B cell (primary cell): ENCODE measurements around the gene PLPP2.

Experiments used
- EZH2 ChIP-seq: IDR thresholded peaks from 2 replicates; pipeline ENCODE4 v1.6.1; 2012; ENCODE audit warnings: borderline replicate concordance, low read depth, mild to moderate bottlenecking, moderate library complexity, low read length; ENCODE audit not compliant: insufficient read depth, poor library complexity, severe bottlenecking
- TF ChIP-seq, protein P1 (sequence below): fragments of 200-600 bp; IDR thresholded peaks from one replicate; pipeline ENCODE4 v1.8.0; 2022; ENCODE audit warnings: antibody characterized with exemption, mild to moderate bottlenecking

DNA sequence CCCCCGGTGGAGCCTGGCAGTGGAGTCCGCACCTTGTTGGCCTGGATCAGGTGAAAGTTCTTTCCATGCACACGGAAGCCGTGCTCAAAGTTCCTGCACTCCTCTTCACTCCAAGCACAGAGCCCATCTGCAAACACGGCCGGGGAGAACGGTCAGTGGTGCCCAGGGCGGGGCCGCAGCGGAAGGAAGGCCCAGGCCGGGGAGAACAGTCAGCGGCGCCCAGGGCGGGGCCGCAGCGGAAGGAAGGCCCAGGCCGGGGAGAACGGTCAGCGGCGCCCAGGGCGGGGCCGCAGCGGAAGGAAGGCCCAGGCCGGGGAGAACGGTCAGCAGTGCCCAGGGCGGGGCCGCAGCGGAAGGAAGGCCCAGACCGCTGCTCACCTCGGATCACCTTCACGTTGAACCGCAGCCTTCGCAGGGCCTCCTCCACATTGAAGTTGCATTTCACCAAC lies 20.6 kb upstream of the PLPP2 start:
- TF ChIP-seq, protein P1, sequence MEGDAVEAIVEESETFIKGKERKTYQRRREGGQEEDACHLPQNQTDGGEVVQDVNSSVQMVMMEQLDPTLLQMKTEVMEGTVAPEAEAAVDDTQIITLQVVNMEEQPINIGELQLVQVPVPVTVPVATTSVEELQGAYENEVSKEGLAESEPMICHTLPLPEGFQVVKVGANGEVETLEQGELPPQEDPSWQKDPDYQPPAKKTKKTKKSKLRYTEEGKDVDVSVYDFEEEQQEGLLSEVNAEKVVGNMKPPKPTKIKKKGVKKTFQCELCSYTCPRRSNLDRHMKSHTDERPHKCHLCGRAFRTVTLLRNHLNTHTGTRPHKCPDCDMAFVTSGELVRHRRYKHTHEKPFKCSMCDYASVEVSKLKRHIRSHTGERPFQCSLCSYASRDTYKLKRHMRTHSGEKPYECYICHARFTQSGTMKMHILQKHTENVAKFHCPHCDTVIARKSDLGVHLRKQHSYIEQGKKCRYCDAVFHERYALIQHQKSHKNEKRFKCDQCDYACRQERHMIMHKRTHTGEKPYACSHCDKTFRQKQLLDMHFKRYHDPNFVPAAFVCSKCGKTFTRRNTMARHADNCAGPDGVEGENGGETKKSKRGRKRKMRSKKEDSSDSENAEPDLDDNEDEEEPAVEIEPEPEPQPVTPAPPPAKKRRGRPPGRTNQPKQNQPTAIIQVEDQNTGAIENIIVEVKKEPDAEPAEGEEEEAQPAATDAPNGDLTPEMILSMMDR = no peak
- TF ChIP-seq EZH2 = no peak
